BLaER1 treated with 17β-estradiol and CSF1 and Interleukin-3, amounts not matched to agents 10 nM and 100 nM (cell line): ENCODE measurements around the gene RAB5A.
A peak's percentile ranks its signal among the peaks of the same experiment; 100 is the strongest.
"Not testable (repeated sequence)": the region's sequence is repeated elsewhere in the genome, so short reads cannot be mapped to it uniquely, and the experiment has no call there.

Experiments used
- H3K27ac ChIP-seq, 11 experiments: shearing (Covaris generic); formaldehyde crosslinking; 2 replicates each; pipeline ENCODE4 v1.8.1; 2022
- H3K27me3 ChIP-seq, 11 experiments: shearing (Covaris generic); formaldehyde crosslinking; 2 replicates each; pipeline ENCODE4 v1.8.1; 2022
- H3K36me3 ChIP-seq, 11 experiments: shearing (Covaris generic); formaldehyde crosslinking; 2 replicates each; pipeline ENCODE4 v1.8.1; 2022
- H3K4me1 ChIP-seq, 10 experiments: shearing (Covaris generic); formaldehyde crosslinking; 2 replicates each; pipeline ENCODE4 v1.8.1; 2022
- H3K4me2 ChIP-seq, 11 experiments: shearing (Covaris generic); formaldehyde crosslinking; 2 replicates each; pipeline ENCODE4 v1.8.1; 2022
- H3K4me3 ChIP-seq, 10 experiments: shearing (Covaris generic); formaldehyde crosslinking; 2 replicates each; pipeline ENCODE4 v1.8.1; 2022
- H3K9ac ChIP-seq, 11 experiments: shearing (Covaris generic); formaldehyde crosslinking; 2 replicates each; pipeline ENCODE4 v1.8.1; 2022
- H3K9me3 ChIP-seq, 11 experiments: shearing (Covaris generic); formaldehyde crosslinking; replicated peaks in 1 of 11; 2 replicates each; pipeline ENCODE4 v1.8.1; 2022
- H4K20me1 ChIP-seq, 11 experiments: shearing (Covaris generic); formaldehyde crosslinking; 2 replicates each; pipeline ENCODE4 v1.8.1; 2022
- Cebpa-rat ChIP-seq, 11 experiments: shearing (Covaris generic); IDR thresholded peaks; 2 replicates each; pipeline ENCODE4 v1.8.1; 2022

Gene RAB5A

GRCh38 chr3:19959505-19959904 is 12.6 kb downstream of the RAB5A start:
- TF ChIP-seq Cebpa-rat (IDR thresholded peaks at IDR 0.05), result no peak
- Histone ChIP-seq H3K27ac (no peak overlapping the region), H4K20me1 (peaks cover 45 to 100% (median 91%) of the 10 kb centered on the region in 11 experiments; a peak in 20 of 22 replicates), H3K4me3 (no peak overlapping the region), H3K9ac (no peak overlapping the region), H3K36me3 (peaks cover 32 to 91% (median 66%) of the 10 kb centered on the region in 11 experiments), H3K4me1 (0 out of 20 replicates have a peak, but pooled peaks cover 0 to 5% (median 0%) of the 10 kb centered on the region in 10 experiments), H3K4me2 (no peak overlapping the region), H3K27me3 (no peaks in the 10 kb centered on the region), H3K9me3 (peaks cover 0 to 4% (median 0%) of the 10 kb centered on the region in 11 experiments; a peak in 2 of 22 replicates)

DNA sequence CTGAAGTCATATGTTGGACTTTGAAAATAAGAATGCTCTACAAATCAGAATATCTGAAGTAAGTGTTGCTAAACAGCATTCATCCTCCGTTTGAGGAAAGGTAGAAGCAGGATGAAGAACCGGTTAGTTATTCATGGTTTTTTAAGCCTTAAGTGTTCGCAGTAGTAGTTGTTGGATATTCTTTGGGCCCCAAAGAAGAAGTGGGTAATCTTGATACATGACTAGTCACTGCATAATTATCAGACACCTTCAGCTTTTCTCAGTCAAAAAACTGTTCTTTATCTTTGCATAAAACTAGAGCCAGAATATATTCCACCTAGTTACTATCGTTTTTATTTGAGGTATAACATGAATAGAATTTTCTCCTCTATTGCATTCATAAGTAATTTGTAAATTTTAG is 13.8 kb downstream of the RAB5A start:
- H3K4me3 ChIP-seq, result no peak overlapping the region
- H3K9me3 ChIP-seq, result peaks cover 0 to 14% (median 7%) of the 10 kb centered on the region in 11 experiments; a peak in 7 of 22 replicates
- H3K9ac ChIP-seq, result no peak overlapping the region
- H3K4me2 ChIP-seq, result no peak overlapping the region
- H3K27ac ChIP-seq, result no peak overlapping the region
- no peak for TF ChIP-seq Cebpa-rat (IDR thresholded peaks at IDR 0.05)
- peaks cover 32 to 91% (median 66%) of the 10 kb centered on the region in 11 experiments for H3K36me3 ChIP-seq
- H3K27me3 ChIP-seq, result no peaks in the 10 kb centered on the region
- H3K4me1 ChIP-seq, result peaks cover 0 to 6% (median 0%) of the 10 kb centered on the region in 10 experiments; a peak in 2 of 20 replicates
- H4K20me1 ChIP-seq, result peaks cover 45 to 100% (median 91%) of the 10 kb centered on the region in 11 experiments; a peak in 21 of 22 replicates

DNA sequence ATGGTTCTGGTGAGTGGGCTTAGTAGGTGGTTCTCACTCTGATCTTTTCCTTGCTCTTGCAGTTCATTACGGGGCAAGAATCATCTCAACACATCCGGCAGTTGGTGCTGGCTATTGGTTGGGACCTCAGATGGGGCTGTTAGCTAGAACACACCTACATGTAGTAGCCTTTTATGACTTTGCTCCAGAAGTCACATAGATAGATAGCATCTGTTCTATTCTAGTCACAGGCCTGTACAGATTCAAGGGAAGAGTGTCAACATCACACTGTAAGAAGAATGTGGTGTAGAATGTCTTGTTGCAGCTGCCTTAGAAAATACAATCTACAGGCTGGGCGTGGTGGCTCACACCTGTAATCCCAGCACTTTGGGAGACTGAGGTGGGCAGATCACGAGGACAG is 15.1 kb downstream of the RAB5A start:
- no peak overlapping the region for H3K27ac ChIP-seq
- H3K4me2 ChIP-seq, result no peak overlapping the region
- no peak overlapping the region for H3K4me3 ChIP-seq
- H3K4me1 ChIP-seq, result peaks cover 0 to 15% (median 0%) of the 10 kb centered on the region in 10 experiments; a peak in 2 of 20 replicates
- no peak for TF ChIP-seq Cebpa-rat (IDR thresholded peaks at IDR 0.05)
- H4K20me1 ChIP-seq, result peaks cover 45 to 100% (median 93%) of the 10 kb centered on the region in 11 experiments
- peaks cover 0 to 18% (median 11%) of the 10 kb centered on the region in 11 experiments; a peak in 8 of 22 replicates for H3K9me3 ChIP-seq
- no peak overlapping the region for H3K9ac ChIP-seq
- peaks cover 34 to 91% (median 67%) of the 10 kb centered on the region in 11 experiments for H3K36me3 ChIP-seq
- H3K27me3 ChIP-seq, result no peaks in the 10 kb centered on the region

- Histone ChIP-seq H3K9me3 (peaks cover 0 to 18% (median 11%) of the 10 kb centered on the region in 11 experiments; a peak in 8 of 22 replicates), H3K4me3 (no peak overlapping the region), H4K20me1 (peaks cover 26 to 100% (median 84%) of the 10 kb centered on the region in 11 experiments), H3K4me2 (no peak overlapping the region; a peak in 1 of 22 replicates), H3K4me1 (peaks cover 0 to 17% (median 3%) of the 10 kb centered on the region in 10 experiments; a peak in 7 of 20 replicates), H3K27ac (no peak overlapping the region), H3K27me3 (no peaks in the 10 kb centered on the region), H3K36me3 (peaks cover 49 to 88% (median 63%) of the 10 kb centered on the region in 11 experiments), H3K9ac (no peak overlapping the region)
- no peak for TF ChIP-seq Cebpa-rat (IDR thresholded peaks at IDR 0.05)
Observed at GRCh38 chr3:19967208-19967607, 20.3 kb downstream of the RAB5A start.

DNA sequence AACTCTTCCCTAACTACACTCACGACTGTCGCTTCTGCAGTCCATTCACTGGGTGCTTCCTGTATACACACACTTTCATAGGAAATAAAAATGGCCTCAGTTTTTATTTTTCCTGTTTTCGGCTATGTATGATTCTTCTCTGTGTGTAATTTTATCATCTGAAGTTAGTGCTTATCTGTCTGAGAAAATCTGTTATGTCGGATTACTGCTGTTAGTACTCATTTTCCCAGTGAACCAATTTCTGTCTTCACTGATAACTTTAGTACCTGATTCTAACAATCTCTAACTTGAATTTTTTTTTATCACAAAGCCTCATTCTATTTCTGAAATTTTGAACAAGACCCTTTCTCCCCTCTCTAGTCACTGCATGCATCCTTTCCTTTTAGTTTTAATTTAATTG is 20.9 kb downstream of the RAB5A start:
- Histone ChIP-seq H3K36me3 (peaks cover 45 to 88% (median 64%) of the 10 kb centered on the region in 11 experiments), H3K9ac (no peak overlapping the region), H4K20me1 (peaks cover 30 to 100% (median 83%) of the 10 kb centered on the region in 11 experiments), H3K4me1 (peaks cover 0 to 17% (median 3%) of the 10 kb centered on the region in 10 experiments; a peak in 7 of 20 replicates), H3K4me2 (no peak overlapping the region), H3K9me3 (peaks cover 0 to 18% (median 11%) of the 10 kb centered on the region in 11 experiments; a peak in 8 of 22 replicates), H3K27ac (no peak overlapping the region), H3K27me3 (no peaks in the 10 kb centered on the region), H3K4me3 (no peak overlapping the region)
- no peak for TF ChIP-seq Cebpa-rat (IDR thresholded peaks at IDR 0.05)

DNA sequence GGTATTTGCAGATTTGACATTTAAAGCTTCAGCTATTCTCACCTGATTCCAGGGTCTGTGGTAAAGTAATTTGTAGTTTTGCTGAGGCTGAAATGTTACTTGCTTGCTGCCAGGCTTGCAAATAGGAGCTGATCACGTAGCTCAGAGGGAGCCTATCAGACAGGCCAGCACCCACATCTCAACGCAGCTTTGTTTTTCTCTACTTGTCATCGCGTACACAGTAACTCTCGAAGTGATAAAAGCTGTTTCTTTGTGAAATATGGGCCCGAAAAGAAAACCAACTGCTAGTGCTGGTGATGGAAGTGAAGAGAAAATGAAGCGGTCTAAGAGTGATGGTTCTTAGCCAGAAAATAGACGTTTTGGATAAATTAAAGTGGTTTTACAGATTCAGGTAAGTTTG is 23.4 kb downstream of the RAB5A start:
- no peak overlapping the region for H3K9ac ChIP-seq
- no peaks in the 10 kb centered on the region for H3K27me3 ChIP-seq
- no peak overlapping the region for H3K27ac ChIP-seq
- H3K4me1 ChIP-seq, result peaks cover 0 to 17% (median 3%) of the 10 kb centered on the region in 10 experiments; a peak in 7 of 20 replicates
- no peak overlapping the region for H3K4me3 ChIP-seq
- peak overlapping the region in 1 of 11 experiments; percentile 3; a peak in 2 of 22 replicates for H3K4me2 ChIP-seq
- peaks cover 0 to 12% (median 6%) of the 10 kb centered on the region in 11 experiments; a peak in 7 of 22 replicates for H3K9me3 ChIP-seq
- H3K36me3 ChIP-seq, result peaks cover 45 to 92% (median 67%) of the 10 kb centered on the region in 11 experiments
- TF ChIP-seq Cebpa-rat (IDR thresholded peaks at IDR 0.05), result no peak
- H4K20me1 ChIP-seq, result peaks cover 30 to 100% (median 71%) of the 10 kb centered on the region in 11 experiments; a peak in 21 of 22 replicates

GRCh38 chr3:19972054-19972453 is 25.2 kb downstream of the RAB5A start:
- H3K27ac ChIP-seq, result no peak overlapping the region
- no peak for TF ChIP-seq Cebpa-rat (IDR thresholded peaks at IDR 0.05)
- no peak overlapping the region for H3K4me3 ChIP-seq
- H3K36me3 ChIP-seq, result peaks cover 46 to 92% (median 67%) of the 10 kb centered on the region in 11 experiments
- H3K27me3 ChIP-seq, result no peaks in the 10 kb centered on the region
- no peaks in the 10 kb centered on the region for H3K9me3 ChIP-seq
- peaks cover 0 to 9% (median 0%) of the 10 kb centered on the region in 10 experiments; a peak in 7 of 20 replicates for H3K4me1 ChIP-seq
- H3K9ac ChIP-seq, result no peak overlapping the region
- no peak overlapping the region for H3K4me2 ChIP-seq
- peaks cover 18 to 100% (median 54%) of the 10 kb centered on the region in 11 experiments; a peak in 19 of 22 replicates for H4K20me1 ChIP-seq

DNA sequence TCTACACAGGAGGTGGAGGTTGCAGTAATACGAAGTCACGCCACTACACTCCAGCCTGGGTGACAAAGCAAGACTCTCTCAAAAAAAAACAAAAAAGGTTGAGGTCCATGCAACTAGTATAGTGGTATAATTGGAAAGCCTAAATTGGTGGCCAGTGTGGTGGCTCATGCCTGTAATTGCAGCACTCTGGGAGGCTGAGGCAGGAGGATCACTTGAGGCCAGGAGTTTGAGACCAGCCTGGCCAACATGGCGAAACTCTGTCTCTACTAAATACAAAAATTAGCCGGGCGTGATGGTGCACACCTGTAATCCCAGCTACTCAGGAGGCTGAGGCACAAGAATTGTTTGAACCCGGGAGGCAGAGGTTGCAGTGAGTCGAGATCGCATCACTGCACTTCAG is 42.0 kb downstream of the RAB5A start:
- Histone ChIP-seq H3K36me3 (peaks cover 9 to 40% (median 21%) of the 10 kb centered on the region in 11 experiments; a peak in 21 of 22 replicates), H4K20me1 (peaks cover 0 to 20% (median 0%) of the 10 kb centered on the region in 11 experiments; a peak in 3 of 22 replicates)
- H3K27me3 ChIP-seq, H3K9ac ChIP-seq, H3K4me3 ChIP-seq, H3K4me2 ChIP-seq, H3K27ac ChIP-seq, H3K9me3 ChIP-seq, H3K4me1 ChIP-seq: not testable (repeated sequence)

DNA sequence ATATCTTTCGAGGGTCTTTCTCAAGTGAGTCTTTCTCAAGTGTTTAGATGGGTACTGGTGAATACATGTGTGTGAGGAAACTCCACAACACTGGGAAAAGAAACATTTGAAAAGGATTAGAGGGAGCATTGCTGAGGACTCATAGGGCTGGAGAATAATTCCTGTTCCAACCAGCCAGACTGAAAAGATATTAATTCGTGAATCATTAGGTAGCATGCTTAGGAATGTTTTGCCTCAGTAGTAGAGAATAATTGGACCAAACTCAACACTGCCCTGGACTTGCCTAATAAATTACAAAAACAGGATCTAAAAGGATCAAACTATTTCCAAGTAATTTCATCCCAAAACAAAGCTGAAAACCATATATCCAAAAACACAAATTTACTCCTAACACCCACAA is 47.9 kb downstream of the RAB5A start:
- 0 out of 22 replicates have a peak, but pooled peaks cover 0 to 3% (median 0%) of the 10 kb centered on the region in 11 experiments for H4K20me1 ChIP-seq
- H3K9me3 ChIP-seq, result no peaks in the 10 kb centered on the region
- no peaks in the 10 kb centered on the region for H3K27me3 ChIP-seq

More for the DNA sequence above, 47.9 kb downstream of the RAB5A start:
- Histone ChIP-seq H3K9ac (no peak overlapping the region), H3K4me1 (no peaks in the 10 kb centered on the region), H3K36me3 (no peaks in the 10 kb centered on the region), H3K4me2 (no peak overlapping the region), H3K4me3 (no peak overlapping the region), H3K27ac (no peak overlapping the region)
- TF ChIP-seq Cebpa-rat (IDR thresholded peaks at IDR 0.05), result no peak
